ENCODE data around the gene SART1.

- TF ChIP-seq CTCF (IDR thresholded peaks at IDR 0.05; ENCODE audit: low read length) (no peak), EZH2 (IDR thresholded peaks at IDR 0.05; ENCODE audit: borderline replicate concordance, low read length) (no peak)
Measured at GRCh38 chr11:65987336-65987735, 25.8 kb downstream of the SART1 start.

Measured in OCI-LY1 (cell line).